ENCODE data around the gene MNAT1.

DNA sequence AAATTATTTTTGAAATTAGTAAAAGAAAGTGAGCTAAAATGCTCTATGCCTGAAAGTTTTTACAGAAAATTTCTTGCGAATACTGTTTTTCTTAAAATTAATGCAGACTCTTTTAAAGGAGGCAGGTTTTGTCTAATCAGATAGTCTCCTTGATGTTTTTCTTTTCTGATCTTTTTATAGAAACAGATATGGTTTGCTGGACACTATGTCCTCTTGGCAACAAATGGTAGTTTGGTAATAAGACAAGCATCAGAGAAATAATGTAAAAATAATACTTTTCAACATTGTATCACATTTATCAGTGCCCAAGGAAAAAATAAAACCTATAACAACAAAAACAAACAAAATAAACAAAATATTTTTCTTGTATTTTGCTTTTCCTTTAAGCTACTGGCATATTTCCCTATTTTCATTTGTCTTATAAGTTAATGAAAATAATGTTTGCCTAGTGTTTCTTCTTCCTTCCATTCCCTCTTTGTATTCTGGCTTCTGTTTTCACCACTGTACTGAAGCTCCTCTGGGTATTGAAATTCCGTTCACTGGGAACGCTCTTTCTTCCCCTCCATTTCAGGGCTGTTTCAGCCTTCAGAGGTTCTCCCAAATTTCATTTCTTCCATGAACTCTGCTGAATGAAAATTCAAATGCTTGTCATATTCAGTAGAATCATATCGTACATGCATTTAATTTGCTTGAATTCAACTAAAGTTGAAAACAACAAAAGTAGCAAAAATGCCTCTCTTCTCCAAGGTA, 131.0 kb downstream of the MNAT1 start:
- TF ChIP-seq EP300 (IDR thresholded peaks at IDR 0.05) (no peak), POLR2A (IDR thresholded peaks at IDR 0.05) (no peak)
- TF ChIP-seq, protein P1, sequence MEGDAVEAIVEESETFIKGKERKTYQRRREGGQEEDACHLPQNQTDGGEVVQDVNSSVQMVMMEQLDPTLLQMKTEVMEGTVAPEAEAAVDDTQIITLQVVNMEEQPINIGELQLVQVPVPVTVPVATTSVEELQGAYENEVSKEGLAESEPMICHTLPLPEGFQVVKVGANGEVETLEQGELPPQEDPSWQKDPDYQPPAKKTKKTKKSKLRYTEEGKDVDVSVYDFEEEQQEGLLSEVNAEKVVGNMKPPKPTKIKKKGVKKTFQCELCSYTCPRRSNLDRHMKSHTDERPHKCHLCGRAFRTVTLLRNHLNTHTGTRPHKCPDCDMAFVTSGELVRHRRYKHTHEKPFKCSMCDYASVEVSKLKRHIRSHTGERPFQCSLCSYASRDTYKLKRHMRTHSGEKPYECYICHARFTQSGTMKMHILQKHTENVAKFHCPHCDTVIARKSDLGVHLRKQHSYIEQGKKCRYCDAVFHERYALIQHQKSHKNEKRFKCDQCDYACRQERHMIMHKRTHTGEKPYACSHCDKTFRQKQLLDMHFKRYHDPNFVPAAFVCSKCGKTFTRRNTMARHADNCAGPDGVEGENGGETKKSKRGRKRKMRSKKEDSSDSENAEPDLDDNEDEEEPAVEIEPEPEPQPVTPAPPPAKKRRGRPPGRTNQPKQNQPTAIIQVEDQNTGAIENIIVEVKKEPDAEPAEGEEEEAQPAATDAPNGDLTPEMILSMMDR (IDR thresholded peaks at IDR 0.05), result no peak

Measured in tibial nerve (tissue), 4 donors.